HT1080 (cell line): ENCODE results near the gene NAMPT. TPM values are rescaled to one million over a fixed set of nuclear protein-coding genes. Genes with fewer than 3 reads are reported as not detected.

Experiments
- small RNA-seq: library from RNA; depleted of rRNA; stranded (forward); fragments of <200 nt; gene quantifications from one replicate; pipeline ENCODE3, GENCODE V24; 2014
- total RNA-seq: library from RNA; depleted of rRNA; stranded (reverse); fragments of >200 nt; shearing (Covaris generic); gene quantifications from 2 replicates; pipeline ENCODE4 v1.2.3, GENCODE V29; 2014; rRNA removed

The NAMPT gene
- total RNA-seq, 1 experiment from 2014 or later: 67.0 TPM

Small RNAs within 50 kb of the gene (small RNA-seq; reads per million reads assigned to genes)
- not detected for gene RNU6-392P

Other genes with a start within 250 kb of the NAMPT start
- 24.4 and 43.5 TPM in 2 replicates for gene SYPL1, start 172.7 kb downstream of the NAMPT start, total RNA-seq